ENCODE measurements around the gene KIF20A.

KIF20A gene

GRCh38 chr5:138159666-138160065 lies 19.2 kb upstream of the KIF20A start:
- no peaks in the 10 kb centered on the region for H3K4me1 ChIP-seq (ENCODE audit: control insufficient read depth in 1 of 2, insufficient read depth in 1 of 2, low read depth in 1 of 2, low read length in 1 of 2)
- H3K36me3 ChIP-seq, result peaks cover 92% of the 10 kb centered on the region
- H3K27ac ChIP-seq, result no peak overlapping the region
- no peak for TF ChIP-seq CTCF (IDR thresholded peaks at IDR 0.05)
- H3K9me3 ChIP-seq, result no peaks in the 10 kb centered on the region
- no peak overlapping the region for H3K4me3 ChIP-seq (ENCODE audit: low read depth in 1 of 2, low read length in 1 of 2)
- no peaks in the 10 kb centered on the region for H3K27me3 ChIP-seq

GRCh38 chr5:138160706-138161105 lies 18.2 kb upstream of the KIF20A start:
- peaks cover 100% of the 10 kb centered on the region for H3K36me3 ChIP-seq

GRCh38 chr5:138163721-138164120 lies 15.2 kb upstream of the KIF20A start:
- peaks cover 100% of the 10 kb centered on the region for H3K36me3 ChIP-seq
- no peak overlapping the region for H3K4me3 ChIP-seq (ENCODE audit: low read depth in 1 of 2, low read length in 1 of 2)
- no peaks in the 10 kb centered on the region for H3K27me3 ChIP-seq
- no peak for TF ChIP-seq CTCF (IDR thresholded peaks at IDR 0.05)
- no peaks in the 10 kb centered on the region for H3K9me3 ChIP-seq
- H3K27ac ChIP-seq, result no peak overlapping the region
- H3K4me1 ChIP-seq (ENCODE audit: control insufficient read depth in 1 of 2, insufficient read depth in 1 of 2, low read depth in 1 of 2, low read length in 1 of 2), result no peaks in the 10 kb centered on the region

More at GRCh38 chr5:138160706-138161105, 18.2 kb upstream of the KIF20A start:
- Histone ChIP-seq H3K9me3 (no peaks in the 10 kb centered on the region), H3K27ac (no peak overlapping the region), H3K4me3 (ENCODE audit: low read depth in 1 of 2, low read length in 1 of 2) (no peak overlapping the region), H3K4me1 (ENCODE audit: control insufficient read depth in 1 of 2, insufficient read depth in 1 of 2, low read depth in 1 of 2, low read length in 1 of 2) (no peaks in the 10 kb centered on the region), H3K27me3 (no peaks in the 10 kb centered on the region)
- no peak for TF ChIP-seq CTCF (IDR thresholded peaks at IDR 0.05)

DNA sequence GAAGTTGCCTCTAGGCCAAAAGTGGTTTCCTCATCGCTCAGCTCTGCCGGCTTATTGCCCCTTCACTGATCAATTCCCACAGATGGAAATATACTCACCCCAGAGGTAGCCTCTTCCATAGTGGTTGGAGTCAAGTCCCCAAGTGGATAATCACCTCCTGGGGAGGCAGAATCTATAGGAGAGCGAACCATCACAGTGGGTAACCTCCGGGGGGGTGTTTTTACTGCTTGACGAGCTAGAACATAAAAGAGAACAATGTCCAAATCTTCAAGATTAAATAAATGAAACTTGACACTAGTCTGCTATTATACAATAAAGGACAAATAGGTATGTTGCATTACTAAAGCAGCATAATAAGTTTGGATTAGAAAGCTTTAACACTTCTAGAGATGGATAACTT lies 9.8 kb upstream of the KIF20A start:
- H3K4me1 ChIP-seq (ENCODE audit: control insufficient read depth in 1 of 2, insufficient read depth in 1 of 2, low read depth in 1 of 2, low read length in 1 of 2), result peaks cover 8 to 9% of the 10 kb centered on the region in 2 experiments
- H3K9me3 ChIP-seq, result no peaks in the 10 kb centered on the region
- H3K27ac ChIP-seq, result no peak overlapping the region
- no peaks in the 10 kb centered on the region for H3K27me3 ChIP-seq
- no peak for TF ChIP-seq CTCF (IDR thresholded peaks at IDR 0.05)
- H3K36me3 ChIP-seq, result peaks cover 82% of the 10 kb centered on the region
- no peak overlapping the region for H3K4me3 ChIP-seq (ENCODE audit: low read depth in 1 of 2, low read length in 1 of 2)

DNA sequence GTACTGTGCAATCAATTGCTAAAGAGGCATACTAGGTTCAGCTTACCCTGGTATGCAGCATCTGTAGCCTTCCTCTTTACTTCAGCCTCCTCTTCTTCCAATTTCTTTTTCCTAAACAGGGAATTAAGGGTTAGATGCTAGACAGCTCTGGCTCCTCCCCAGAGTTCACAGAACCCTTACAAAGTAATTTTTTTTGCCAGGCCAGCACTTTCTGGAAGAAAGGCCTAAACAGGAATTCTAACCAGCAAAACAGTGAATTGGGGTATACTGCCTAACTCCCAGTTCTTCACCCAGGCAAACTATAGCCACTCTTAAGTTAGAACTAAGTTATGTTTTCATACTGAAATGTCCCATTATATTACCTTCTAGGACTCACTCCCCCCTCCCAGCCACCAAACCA lies 8.6 kb upstream of the KIF20A start:
- Histone ChIP-seq H3K27ac (no peak overlapping the region), H3K36me3 (peaks cover 78% of the 10 kb centered on the region), H3K4me3 (ENCODE audit: low read depth in 1 of 2, low read length in 1 of 2) (no peak overlapping the region), H3K27me3 (no peaks in the 10 kb centered on the region), H3K4me1 (ENCODE audit: control insufficient read depth in 1 of 2, insufficient read depth in 1 of 2, low read depth in 1 of 2, low read length in 1 of 2) (peaks cover 8 to 9% of the 10 kb centered on the region in 2 experiments), H3K9me3 (no peaks in the 10 kb centered on the region)
- no peak for TF ChIP-seq CTCF (IDR thresholded peaks at IDR 0.05)

Measured in neutrophil (primary cell).